ENCODE measurements around the gene PI4KA.

DNA sequence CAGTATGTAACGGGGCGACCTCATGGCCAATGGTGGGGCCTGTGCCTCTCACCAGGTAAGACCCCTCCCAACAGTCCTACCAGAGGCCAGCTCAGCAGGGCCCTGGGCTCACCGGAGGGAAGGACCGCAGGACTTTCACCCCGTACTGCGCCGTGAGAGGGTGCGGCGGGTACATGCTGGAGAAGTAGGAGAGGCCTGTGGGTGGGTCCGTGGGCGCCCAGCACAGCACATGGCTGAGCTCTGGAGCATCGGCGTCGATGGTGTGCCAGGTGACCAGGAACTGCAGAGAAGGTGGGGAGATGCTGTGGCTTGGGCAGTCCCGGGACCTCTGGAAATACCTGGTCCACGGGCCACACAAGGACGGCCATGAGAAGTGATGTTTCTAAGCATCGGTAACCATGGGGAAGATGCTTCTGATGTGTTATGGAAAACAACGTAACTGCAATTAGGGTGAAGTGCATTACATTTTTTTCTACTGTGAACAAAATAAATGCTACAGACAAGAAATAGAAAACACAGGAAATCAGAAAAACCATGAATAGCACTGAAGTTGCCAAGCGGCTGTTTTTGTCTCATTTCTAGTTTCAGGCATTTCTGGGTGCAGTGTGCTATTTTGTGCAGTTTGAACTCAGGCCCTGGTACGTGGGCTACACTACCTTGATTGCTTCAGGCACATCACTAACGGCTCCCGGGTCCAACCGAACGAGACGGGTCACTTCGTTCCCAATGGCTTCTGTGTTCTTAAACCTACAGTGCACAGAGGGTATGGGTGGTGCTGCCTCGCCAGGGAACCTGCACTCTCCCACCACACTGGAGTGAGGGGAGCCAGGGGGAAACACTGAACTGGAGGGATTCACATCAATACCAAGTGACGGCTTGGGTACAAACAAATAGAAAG lies 131.2 kb downstream of the PI4KA start:
- TF ChIP-seq RARB (CRISPR knock-in tag; IDR thresholded peaks at IDR 0.05): no peak
- TF ChIP-seq ZFP3 (CRISPR knock-in tag; IDR thresholded peaks at IDR 0.05): no peak
- no peak for TF ChIP-seq CSDC2 (CRISPR knock-in tag; IDR thresholded peaks at IDR 0.05)
- TF ChIP-seq, protein P1, sequence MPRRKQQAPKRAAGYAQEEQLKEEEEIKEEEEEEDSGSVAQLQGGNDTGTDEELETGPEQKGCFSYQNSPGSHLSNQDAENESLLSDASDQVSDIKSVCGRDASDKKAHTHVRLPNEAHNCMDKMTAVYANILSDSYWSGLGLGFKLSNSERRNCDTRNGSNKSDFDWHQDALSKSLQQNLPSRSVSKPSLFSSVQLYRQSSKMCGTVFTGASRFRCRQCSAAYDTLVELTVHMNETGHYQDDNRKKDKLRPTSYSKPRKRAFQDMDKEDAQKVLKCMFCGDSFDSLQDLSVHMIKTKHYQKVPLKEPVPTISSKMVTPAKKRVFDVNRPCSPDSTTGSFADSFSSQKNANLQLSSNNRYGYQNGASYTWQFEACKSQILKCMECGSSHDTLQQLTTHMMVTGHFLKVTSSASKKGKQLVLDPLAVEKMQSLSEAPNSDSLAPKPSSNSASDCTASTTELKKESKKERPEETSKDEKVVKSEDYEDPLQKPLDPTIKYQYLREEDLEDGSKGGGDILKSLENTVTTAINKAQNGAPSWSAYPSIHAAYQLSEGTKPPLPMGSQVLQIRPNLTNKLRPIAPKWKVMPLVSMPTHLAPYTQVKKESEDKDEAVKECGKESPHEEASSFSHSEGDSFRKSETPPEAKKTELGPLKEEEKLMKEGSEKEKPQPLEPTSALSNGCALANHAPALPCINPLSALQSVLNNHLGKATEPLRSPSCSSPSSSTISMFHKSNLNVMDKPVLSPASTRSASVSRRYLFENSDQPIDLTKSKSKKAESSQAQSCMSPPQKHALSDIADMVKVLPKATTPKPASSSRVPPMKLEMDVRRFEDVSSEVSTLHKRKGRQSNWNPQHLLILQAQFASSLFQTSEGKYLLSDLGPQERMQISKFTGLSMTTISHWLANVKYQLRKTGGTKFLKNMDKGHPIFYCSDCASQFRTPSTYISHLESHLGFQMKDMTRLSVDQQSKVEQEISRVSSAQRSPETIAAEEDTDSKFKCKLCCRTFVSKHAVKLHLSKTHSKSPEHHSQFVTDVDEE (CRISPR knock-in tag; IDR thresholded peaks at IDR 0.05): no peak
- TF ChIP-seq ZNF565 (CRISPR knock-in tag; conservative IDR thresholded peaks at IDR 0.05; ENCODE audit: low read depth): no peak
- no peak for TF ChIP-seq ISL1 (CRISPR knock-in tag; IDR thresholded peaks at IDR 0.05)
- TF ChIP-seq GLIS3 (CRISPR knock-in tag; IDR thresholded peaks at IDR 0.05): no peak
- no peak for TF ChIP-seq ESRRG (CRISPR knock-in tag; IDR thresholded peaks at IDR 0.05)
- TF ChIP-seq CSRNP3 (CRISPR knock-in tag; IDR thresholded peaks at IDR 0.05): no peak

Data from SK-N-SH treated with all-trans-retinoic acid at 6 μM for 48 hours (cell line).